Measurements from ENCODE around the gene FAF1.

DNA sequence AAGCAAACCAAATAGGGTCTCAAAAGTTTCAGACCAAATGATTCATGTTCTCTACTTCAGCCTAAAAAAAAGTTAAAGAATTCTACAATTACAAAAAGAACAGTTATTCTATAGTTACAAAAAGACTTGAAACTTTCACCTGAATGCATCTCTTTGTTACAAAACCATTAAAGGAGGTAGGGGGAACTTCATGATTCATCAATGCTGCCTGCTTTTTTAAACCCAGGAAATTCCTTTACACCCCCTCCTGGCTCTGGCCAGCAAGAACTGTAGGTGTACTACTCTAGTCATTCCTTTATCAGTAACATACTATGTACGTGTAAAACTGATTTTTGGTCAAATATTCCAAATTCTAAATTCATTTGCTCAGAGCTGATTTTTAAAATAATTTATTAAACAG lies 5.0 kb downstream of the FAF1 start:
- TF ChIP-seq RAD21 (IDR thresholded peaks at IDR 0.05; ENCODE audit: low read depth) (no peak), YY1 (IDR thresholded peaks at IDR 0.05; ENCODE audit: low read depth) (no peak), EP300 (IDR thresholded peaks at IDR 0.05; ENCODE audit: borderline replicate concordance) (no peak)
- TF ChIP-seq, protein P1, sequence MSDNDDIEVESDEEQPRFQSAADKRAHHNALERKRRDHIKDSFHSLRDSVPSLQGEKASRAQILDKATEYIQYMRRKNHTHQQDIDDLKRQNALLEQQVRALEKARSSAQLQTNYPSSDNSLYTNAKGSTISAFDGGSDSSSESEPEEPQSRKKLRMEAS (IDR thresholded peaks at IDR 0.05): no peak
- TF ChIP-seq, protein P2, sequence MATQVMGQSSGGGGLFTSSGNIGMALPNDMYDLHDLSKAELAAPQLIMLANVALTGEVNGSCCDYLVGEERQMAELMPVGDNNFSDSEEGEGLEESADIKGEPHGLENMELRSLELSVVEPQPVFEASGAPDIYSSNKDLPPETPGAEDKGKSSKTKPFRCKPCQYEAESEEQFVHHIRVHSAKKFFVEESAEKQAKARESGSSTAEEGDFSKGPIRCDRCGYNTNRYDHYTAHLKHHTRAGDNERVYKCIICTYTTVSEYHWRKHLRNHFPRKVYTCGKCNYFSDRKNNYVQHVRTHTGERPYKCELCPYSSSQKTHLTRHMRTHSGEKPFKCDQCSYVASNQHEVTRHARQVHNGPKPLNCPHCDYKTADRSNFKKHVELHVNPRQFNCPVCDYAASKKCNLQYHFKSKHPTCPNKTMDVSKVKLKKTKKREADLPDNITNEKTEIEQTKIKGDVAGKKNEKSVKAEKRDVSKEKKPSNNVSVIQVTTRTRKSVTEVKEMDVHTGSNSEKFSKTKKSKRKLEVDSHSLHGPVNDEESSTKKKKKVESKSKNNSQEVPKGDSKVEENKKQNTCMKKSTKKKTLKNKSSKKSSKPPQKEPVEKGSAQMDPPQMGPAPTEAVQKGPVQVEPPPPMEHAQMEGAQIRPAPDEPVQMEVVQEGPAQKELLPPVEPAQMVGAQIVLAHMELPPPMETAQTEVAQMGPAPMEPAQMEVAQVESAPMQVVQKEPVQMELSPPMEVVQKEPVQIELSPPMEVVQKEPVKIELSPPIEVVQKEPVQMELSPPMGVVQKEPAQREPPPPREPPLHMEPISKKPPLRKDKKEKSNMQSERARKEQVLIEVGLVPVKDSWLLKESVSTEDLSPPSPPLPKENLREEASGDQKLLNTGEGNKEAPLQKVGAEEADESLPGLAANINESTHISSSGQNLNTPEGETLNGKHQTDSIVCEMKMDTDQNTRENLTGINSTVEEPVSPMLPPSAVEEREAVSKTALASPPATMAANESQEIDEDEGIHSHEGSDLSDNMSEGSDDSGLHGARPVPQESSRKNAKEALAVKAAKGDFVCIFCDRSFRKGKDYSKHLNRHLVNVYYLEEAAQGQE (IDR thresholded peaks at IDR 0.05; ENCODE audit: low read depth): no peak
